Measurements from ENCODE around the gene RHCE. TPM values are rescaled to one million over a fixed set of nuclear protein-coding genes. Genes with fewer than 3 reads are reported as not detected.

The RHCE gene
- total RNA-seq, 2 donors from 2014 or later = 0.28 TPM; not detected in 1

DNA sequence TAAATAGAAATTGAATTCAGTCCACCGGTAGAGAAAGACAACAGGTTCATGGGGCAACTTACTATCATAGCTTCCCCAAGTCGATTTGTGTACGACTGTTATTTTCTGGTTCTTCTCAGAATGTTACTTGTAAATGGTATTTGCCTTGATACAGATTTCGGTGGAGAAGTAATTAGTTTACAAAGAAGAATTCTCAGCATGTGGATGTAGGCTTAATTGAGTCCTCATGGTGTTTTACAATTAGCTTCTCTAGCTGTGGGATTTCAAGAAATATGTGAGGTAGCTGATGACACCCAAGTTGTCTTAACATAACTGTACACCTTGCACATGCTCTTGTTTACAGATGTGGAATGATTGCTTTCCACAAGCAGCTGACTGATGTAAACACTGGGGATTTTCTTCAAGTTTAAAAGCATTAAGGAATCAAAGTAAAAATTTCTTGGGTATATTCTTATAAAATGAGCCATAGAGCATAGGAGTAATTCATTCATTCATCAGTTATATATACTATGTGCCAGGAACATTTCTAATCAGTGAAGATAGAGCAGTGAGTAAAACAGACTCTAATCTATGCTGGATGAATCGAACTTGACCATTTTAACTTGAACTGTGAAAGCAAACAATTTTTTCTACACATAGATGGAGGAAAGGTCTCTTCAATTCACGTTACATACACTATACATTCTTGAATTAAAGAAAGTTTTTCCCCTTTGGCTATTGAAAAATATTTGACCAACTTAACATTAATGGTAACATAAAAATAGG, 11.5 kb upstream of the RHCE start:
- peak overlapping the region; percentile 94 to 95 for H3K27ac ChIP-seq
- no peaks in the 10 kb centered on the region for H3K27me3 ChIP-seq
- H3K36me3 ChIP-seq = no peaks in the 10 kb centered on the region
- no peaks in the 10 kb centered on the region for H3K9me3 ChIP-seq
- TF ChIP-seq, protein P1, sequence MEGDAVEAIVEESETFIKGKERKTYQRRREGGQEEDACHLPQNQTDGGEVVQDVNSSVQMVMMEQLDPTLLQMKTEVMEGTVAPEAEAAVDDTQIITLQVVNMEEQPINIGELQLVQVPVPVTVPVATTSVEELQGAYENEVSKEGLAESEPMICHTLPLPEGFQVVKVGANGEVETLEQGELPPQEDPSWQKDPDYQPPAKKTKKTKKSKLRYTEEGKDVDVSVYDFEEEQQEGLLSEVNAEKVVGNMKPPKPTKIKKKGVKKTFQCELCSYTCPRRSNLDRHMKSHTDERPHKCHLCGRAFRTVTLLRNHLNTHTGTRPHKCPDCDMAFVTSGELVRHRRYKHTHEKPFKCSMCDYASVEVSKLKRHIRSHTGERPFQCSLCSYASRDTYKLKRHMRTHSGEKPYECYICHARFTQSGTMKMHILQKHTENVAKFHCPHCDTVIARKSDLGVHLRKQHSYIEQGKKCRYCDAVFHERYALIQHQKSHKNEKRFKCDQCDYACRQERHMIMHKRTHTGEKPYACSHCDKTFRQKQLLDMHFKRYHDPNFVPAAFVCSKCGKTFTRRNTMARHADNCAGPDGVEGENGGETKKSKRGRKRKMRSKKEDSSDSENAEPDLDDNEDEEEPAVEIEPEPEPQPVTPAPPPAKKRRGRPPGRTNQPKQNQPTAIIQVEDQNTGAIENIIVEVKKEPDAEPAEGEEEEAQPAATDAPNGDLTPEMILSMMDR (IDR thresholded peaks at IDR 0.05) = no peak
- no peak for DNase-seq (ENCODE audit: low spot score)
- H3K4me1 ChIP-seq = peaks cover 0 to 56% of the 10 kb centered on the region in 2 donors
- peak overlapping the region; percentile 96 to 100 for H3K4me3 ChIP-seq

DNA sequence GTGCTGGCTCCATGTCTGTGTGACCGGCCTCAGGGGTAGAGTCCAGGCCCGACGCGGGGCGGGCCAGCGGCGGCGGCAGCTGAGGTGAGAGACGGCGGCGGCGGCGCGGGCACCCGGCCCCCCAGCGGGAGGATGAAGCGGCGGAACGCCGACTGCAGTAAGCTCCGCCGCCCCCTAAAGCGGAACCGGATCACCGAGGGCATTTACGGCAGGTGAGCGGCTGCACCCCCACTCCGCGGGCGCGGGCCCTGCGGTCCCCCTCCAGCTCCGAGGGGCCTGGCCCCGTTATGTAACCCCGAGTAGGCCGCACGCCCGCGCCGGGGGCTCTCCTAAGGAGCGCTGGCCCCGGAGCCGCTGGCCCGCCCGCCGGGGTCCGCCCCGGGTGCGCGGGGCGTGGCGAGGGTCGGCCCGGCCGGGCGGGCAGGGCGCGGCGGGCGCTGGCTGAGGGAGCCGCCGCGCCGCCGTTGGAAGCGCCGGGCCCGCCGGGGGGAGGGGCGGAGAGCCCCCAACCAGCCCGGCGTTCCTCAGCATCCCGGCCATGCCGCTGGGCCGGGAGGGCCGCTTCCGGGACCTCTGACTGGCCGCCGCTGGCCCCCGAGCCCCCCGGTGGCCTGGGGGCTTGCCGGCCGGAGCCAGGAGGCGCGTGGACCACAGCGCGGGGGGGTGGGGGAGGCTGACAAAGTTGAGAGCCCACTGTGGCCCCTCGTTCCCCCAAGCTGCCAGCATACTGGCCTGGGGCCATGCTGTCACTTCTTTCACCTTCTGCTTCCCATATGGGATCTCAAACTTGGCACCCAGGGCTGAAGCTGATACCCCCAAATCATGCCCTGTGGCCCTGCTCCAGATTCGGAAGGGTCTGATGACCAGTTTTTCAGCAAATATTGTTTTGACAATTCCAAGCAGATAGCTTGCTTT, 10.6 kb upstream of the RHCE start:
- Histone ChIP-seq H3K27ac (peak overlapping the region; percentile 94 to 95), H3K9me3 (no peaks in the 10 kb centered on the region), H3K36me3 (no peaks in the 10 kb centered on the region), H3K4me3 (peak overlapping the region; percentile 96 to 100), H3K27me3 (no peaks in the 10 kb centered on the region), H3K4me1 (peaks cover 0 to 49% of the 10 kb centered on the region in 2 donors)
- no peak for DNase-seq (ENCODE audit: low spot score)
- TF ChIP-seq, protein P1 (IDR thresholded peaks at IDR 0.05) = no peak

DNA sequence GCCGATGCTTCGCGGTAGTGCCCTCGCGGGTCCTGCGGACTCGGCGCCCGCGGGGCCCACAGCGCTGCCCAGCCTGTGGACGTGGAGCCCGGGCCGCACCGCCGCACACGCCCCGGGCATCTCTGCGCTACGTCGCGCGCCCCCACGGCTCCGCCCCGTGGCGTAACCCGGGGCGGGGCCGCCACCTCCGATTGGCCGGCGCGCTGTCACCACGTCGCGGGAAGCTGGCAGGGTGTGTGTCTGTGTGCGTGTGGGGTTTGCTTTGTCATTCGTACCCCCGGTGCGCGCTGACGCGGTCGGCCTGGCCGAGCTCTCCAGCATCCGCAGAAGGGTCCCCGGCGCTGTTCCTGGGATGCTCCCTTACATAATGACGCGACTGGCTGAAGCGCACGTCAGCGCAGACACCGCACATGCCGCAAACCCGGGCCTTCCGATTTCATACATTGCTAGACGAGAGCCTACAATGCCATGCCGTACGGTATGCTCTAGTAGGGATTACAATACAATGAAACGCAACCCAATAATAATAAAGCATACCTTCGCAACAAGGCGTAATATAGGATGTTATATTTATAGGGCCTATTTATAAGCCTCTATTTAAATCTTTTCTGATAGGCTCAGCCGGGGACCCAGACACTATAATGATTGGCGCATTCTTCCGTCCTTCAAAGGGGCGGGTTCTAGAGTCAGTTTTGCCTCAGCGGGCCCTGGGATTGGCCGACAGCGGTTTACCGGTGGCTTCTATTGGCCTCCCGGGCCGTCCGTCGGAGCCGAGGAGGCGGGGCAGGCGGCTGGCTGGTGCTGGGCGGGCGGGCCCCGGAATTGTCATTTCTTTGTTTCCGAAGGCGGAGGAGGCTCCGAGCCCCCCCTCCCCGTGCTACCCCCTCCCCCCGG, 9.7 kb upstream of the RHCE start, which contains the start of gene MACO1:
MACO1 (plus strand) TSS at position 825 of the 894 bp plus-strand sequence. CDS start 202 bp downstream, outside the sequence.
- Histone ChIP-seq H3K9me3 (no peaks in the 10 kb centered on the region), H3K4me3 (peak within 1 kb of the TSS; percentile 96 to 100), H3K27ac (peak within 1 kb of the TSS; percentile 94 to 95), H3K4me1 (peaks cover 0 to 40% of the 10 kb centered on the region in 2 donors), H3K27me3 (no peaks in the 10 kb centered on the region), H3K36me3 (no peaks in the 10 kb centered on the region)
- DNase-seq (ENCODE audit: low spot score) = peak; percentile 98
- TF ChIP-seq, protein P1 (IDR thresholded peaks at IDR 0.05) = no peak

DNA sequence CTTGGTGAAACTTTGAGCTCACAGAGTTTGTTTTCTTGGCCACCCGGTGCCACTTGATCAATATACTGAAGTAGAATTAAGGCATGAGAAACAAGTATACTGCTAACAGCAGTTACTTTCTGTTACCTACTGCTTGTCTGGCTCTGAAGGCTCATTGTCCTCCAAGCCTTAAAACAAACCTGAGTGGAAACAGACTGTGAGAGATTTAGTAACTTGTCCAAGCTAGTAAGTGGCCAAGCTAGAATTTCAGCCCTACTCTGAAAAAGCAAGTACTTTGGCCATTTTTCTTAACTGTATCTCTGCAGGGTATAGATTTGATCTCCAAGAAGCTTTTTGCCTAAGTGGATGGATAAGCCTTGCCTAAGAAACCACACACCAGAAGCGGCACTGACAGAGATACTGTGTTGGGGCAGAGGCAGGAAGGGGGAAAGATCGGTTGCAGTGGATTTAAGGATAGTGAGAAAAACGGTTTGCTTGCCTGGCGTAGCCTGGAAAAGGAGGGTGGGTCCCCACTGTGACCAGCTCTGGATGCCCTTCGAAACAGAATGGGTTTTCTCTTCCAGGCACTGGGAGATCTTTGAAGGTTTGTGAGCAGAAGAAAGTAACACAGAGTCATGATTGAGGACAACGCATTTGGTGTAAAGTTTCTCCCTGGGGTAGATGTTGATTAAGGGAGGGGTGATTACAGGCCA, 8.0 kb upstream of the RHCE start:
- H3K4me1 ChIP-seq = peaks cover 0 to 23% of the 10 kb centered on the region in 2 donors
- H3K9me3 ChIP-seq = no peaks in the 10 kb centered on the region
- no peaks in the 10 kb centered on the region for H3K36me3 ChIP-seq
- no peak overlapping the region for H3K4me3 ChIP-seq
- DNase-seq (ENCODE audit: low spot score) = no peak
- no peak overlapping the region for H3K27ac ChIP-seq
- no peaks in the 10 kb centered on the region for H3K27me3 ChIP-seq
- TF ChIP-seq, protein P1 (IDR thresholded peaks at IDR 0.05) = no peak

DNA sequence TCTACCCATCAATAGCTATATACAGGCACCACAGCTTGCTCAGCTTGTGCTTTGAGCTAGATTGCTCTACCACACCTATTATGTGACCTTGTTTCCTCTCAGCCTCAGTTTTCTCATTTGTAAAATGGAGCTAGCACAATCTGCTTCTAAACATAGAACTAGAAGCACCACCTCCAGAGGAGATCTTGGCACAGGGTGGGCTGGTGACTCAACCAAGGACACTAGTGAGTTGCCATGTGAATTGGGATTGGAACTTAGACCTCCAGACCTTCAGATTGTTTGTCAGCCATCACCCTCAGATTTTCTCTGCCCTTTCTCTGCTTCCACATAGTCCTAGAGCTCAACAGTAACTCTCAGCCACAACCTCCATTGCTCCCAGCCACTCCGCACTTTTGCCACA, 7.1 kb upstream of the RHCE start:
- Histone ChIP-seq H3K4me1 (peaks cover 0 to 14% of the 10 kb centered on the region in 2 donors), H3K9me3 (no peaks in the 10 kb centered on the region), H3K36me3 (no peaks in the 10 kb centered on the region), H3K27me3 (no peaks in the 10 kb centered on the region), H3K4me3 (no peak overlapping the region), H3K27ac (no peak overlapping the region)
- TF ChIP-seq, protein P1 (IDR thresholded peaks at IDR 0.05) = no peak
- DNase-seq (ENCODE audit: low spot score) = no peak
